ENCODE data around the gene FZD2.
"Not testable (repeated sequence)": the region's sequence is repeated elsewhere in the genome, so short reads cannot be mapped to it uniquely, and the experiment has no call there.

FZD2 gene

GRCh38 chr17:44556832-44557606, at the start of gene FZD2:
FZD2 (plus strand) TSS chr17:44557484; CDS start chr17:44557689, 205 bp downstream.
- no peak for DNase-seq (ENCODE audit: low read depth)

DNA sequence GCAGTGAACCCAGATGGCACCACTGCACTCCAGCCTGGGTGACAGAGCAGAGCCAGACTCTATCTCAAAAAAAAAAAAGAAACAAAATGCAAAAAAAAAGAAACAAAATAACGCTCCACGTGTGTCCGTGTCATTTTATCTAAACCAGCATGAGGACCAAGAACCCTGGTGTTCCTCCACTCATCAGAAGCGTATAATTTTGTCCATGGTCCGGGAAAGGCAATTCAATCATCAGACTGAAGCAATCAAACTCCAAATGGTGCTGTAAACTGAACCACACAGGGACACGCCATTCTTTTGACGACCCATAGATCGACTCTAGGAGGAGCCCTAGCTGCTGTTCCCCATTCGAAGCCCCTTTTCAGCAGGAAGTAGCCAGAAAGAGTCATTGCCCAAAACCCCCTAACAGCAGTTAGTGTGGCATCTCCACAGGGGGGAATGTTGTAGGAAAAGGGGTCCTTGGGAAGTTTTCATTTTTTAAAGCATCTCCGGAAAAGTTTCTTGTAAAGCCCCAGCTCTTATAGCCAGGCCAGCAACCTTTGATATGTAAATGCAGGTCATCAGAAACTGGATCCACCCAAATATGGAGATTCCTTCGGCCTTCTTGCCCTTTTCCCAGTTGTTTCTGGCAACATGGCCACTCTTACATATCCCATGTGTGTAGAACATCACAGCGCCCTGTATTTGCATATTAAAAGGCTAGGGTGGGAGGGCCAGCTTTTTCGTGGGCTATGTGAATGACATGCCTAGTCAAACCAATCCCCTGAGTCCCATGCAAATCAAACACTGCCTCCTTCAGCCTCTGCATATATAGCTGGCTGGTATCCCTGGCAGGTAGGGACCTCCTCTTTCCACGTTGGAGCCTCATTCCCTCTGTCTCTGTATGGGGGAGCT, 45.8 kb upstream of the FZD2 start:
- not testable (repeated sequence) for DNase-seq (ENCODE audit: low read depth)

GRCh38 chr17:44518032-44518431, 39.3 kb upstream of the FZD2 start:
- no peak for DNase-seq (ENCODE audit: low read depth)

DNA sequence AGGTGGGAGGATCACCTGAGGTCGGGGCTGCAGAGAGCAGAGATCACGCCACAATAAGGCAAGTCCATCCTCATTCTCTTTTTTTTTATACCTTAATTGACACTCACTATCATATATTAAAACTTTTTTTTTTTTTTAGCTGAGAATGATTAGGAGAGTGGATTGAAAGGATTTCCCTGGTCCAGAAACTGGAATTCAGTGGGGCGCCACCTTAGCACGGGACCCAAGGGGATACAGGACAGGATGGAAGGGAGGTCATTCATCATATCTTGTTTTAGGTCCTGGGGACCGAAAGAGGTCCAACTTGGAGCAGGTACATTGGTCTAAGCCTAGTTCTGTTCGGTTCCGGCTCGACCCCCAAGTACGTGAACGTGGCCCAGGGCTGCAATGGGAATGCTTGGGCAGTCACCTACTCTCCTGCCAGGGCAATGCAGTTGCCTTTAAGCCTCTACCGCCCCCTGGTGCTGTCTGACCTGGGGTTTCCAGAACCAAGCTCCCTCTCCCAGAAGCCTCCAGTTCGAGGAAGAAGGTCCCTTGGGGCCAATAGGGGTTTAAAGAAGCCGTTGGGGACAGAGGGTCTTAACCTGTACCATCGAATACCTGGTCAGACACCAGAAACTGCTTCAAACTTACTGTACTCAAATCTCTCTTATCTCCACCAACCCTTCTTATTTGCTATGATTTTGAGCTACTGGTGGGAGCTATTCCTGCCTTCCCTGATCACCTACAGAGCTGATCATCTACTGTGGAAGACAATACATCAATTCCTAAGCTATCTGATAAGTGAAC, 34.2 kb upstream of the FZD2 start:
- DNase-seq (ENCODE audit: low read depth), result no peak

DNA sequence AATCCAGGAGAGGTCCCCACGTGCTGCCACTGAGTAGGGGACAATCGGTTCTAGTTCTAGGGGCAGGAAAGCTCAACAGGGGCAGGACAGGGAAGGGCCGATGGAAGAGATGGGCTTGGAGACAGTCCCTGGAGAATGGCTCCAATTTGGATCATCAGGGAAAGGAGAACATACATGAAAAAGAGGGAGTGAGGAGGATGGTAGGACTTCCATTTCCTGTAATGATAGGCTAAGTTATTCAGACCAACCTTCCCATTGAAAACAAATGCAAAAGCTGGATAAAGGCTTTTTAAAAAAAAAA, 33.7 kb upstream of the FZD2 start:
- no peak for DNase-seq (ENCODE audit: low read depth)

- no peak for DNase-seq (ENCODE audit: low read depth)
These were observed 30.2 kb upstream of the FZD2 start for GRCh38 chr17:44527102-44527501.

DNA sequence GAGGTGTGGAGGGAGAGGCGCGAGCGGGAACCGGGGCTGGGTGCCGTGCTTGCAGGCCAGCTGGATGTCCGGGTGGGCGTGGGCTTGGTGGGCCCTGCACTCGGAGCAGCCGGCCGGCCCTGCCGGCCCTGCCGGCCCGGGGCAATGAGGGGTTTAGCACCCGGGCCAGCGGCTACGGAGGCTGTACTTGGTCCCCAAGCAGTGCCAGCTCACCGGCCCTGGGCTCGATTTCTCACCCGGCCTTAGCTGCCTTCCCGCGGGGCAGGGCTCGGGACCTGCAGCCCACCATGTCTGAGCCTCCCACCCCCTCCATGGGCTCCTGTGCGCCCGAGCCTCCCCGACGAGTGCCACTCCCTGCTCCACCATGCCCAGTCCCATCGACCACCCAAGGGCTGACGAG, 29.3 kb upstream of the FZD2 start:
- no peak for DNase-seq (ENCODE audit: low read depth)

DNA sequence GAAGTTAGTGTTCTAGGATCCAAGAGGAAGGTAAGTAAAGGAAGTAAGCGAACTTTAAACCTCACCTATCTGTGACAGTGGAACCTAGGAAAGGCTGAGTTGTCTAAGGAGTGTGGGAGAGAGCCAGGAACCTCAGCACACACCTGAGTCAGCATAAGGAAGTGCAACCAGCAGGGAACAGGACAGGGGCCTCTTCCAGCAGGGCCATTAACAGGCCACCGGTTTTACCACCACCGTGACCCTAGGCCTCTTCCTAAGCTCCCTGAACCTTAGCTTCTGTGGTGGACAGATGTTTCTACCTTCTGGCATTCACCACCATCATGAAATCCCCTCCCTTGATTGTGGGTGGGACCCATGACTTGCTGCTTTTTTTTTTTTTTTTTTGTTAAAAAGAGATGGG, 27.4 kb upstream of the FZD2 start:
- DNase-seq (ENCODE audit: low read depth), result no peak

- no peak for DNase-seq (ENCODE audit: low read depth)
These were observed 26.3 kb upstream of the FZD2 start for GRCh38 chr17:44530896-44531418.

GRCh38 chr17:44533533-44534246, 23.6 kb upstream of the FZD2 start:
- peak; percentile 69 for DNase-seq (ENCODE audit: low read depth)

DNA sequence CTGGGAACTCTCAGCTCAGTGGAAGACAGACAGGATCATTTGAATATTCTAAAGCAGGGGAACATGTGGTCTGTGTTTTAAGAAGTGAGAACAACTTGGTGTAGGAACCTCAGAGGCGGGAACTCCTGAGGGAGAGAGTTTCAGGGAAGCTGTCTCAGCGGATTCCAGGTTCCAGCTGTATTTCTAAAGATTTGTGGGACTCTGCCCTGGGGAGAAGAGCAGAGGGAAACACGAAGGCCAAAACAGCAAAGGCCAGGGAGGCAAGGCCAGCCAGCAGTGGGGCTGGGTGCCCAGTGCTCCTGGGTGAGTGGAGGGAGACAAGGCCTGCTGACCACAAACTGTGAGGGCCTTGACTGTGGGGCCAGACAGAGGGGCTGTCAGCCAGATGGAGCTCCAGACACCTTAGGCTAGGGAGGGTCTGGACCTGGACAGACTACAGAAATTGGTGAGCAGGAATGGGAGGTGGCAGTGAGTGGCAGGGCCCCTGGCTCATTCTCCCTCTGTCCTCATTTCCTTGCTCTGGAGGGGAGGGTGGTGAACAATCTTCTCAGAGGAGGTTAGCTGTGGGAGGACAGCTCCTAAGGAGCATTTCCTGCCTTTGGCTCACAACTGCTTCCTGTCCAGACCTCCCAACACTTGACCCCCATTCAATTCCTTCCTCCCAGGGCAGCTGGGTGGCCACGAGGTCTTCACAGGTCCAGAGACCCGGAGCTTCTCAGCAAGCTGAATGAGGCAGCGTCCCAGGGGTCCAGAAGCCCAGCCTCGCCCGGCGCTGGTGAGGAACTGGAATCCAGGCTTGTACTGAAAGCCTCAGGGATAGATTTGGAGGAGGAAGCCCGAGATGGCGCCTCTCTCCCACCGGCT, 21.0 kb upstream of the FZD2 start:
- no peak for DNase-seq (ENCODE audit: low read depth)

GRCh38 chr17:44537922-44538321, 19.4 kb upstream of the FZD2 start:
- not testable (repeated sequence) for DNase-seq (ENCODE audit: low read depth)

- no peak for DNase-seq (ENCODE audit: low read depth)
These were observed 17.6 kb upstream of the FZD2 start for GRCh38 chr17:44539673-44540072.

GRCh38 chr17:44540246-44541084, 16.8 kb upstream of the FZD2 start:
- no peak for DNase-seq (ENCODE audit: low read depth)

- no peak for DNase-seq (ENCODE audit: low read depth)
These were observed 15.3 kb upstream of the FZD2 start for GRCh38 chr17:44541884-44542581.

DNA sequence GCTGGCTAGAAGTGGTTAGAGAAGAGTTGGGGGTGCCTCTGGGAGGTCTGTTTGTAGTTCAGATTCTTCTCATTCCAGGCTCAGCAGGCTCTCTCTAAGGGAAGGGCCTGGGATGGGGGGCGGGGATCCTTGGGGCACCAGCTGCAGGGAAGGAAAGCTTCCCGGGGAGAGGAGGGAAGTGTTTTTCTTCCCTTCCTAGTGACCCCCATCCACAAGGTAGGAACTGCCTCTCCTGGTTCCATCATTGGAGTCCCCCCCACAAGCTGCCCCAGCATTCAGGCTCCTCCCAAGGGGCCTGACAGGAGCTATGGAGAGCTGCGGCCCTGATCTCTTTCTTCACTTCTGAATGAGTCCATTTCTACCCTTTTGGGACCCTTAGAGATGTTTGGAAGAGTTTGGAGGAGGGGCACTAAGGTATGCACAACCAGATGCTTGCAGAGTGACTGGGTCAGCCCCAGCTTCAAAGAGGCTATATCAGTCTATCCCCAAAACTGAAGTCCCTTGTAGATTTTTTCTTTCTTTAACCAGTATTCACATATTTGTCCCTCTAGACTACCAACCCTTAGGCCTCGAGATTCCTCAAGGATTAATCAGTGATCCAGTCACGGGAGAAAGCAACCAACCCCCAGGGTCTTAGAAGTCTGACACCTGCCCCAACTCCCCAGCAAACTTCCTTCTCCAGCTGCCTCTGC, 13.9 kb upstream of the FZD2 start:
- no peak for DNase-seq (ENCODE audit: low read depth)

GRCh38 chr17:44543905-44544523, 13.3 kb upstream of the FZD2 start:
- no peak for DNase-seq (ENCODE audit: low read depth)
